Measurements from ENCODE around the gene ARHGEF37. TPM values are rescaled to one million over a fixed set of nuclear protein-coding genes. Genes with fewer than 3 reads are reported as not detected.
"Not testable (repeated sequence)": the region's sequence is repeated elsewhere in the genome, so short reads cannot be mapped to it uniquely, and the experiment has no call there.

The ARHGEF37 gene
- total RNA-seq, 1 donor from 2014 or later = 1.1 TPM

DNA sequence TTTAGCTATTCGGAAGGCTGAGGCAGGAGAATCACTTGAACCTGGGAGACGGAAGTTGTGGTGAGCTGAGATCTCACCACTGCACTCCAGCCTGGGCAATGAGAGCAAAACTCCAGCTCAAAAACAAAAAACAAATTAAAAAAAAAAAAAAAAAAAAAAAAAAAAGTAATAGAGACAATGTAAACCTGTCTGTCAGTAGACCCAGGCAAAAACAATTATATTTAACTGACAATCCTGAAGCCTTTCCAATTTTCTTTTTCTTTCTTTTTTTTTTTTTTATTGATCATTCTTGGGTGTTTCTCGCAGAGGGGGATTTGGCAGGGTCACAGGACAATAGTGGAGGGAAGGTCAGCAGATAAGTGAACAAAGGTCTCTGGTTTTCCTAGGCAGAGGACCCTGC is 88.0 kb downstream of the ARHGEF37 start:
- intact Hi-C loops (cut with micrococcal nuclease); H3K4me3 Mint-ChIP-seq (ENCODE audit: low read depth); H3K27me3 Mint-ChIP-seq (ENCODE audit: low read depth); DNase-seq (ENCODE audit: low spot score); H3K36me3 Mint-ChIP-seq (ENCODE audit: low read depth); H3K27ac Mint-ChIP-seq; H3K4me1 Mint-ChIP-seq (ENCODE audit: low read depth): not testable (repeated sequence)
- peaks cover 10% of the 10 kb centered on the region for H3K9me3 Mint-ChIP-seq

DNA sequence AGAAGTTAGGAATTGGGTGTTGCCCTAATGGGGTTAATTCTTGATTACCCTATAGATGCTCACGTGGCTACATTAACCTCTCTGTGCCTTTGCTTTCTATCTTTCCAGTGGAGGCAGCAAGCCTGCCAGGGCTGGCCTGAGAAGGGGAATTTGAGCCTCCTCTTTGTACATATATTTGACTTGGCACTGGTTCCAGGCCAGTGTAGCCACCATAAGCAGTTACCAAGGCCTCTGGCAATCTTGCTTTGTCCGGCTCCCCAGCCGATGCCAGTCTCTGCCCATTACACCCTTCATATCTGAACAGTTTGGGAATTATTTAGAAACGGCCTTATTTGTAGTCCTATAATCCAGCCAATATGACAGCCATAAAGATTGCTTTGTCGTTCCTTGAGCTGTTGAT is 90.2 kb downstream of the ARHGEF37 start:
- intact Hi-C loops (cut with micrococcal nuclease) = no loop called here
- Mint-ChIP-seq H3K27ac (no peak overlapping the region), H3K27me3 (ENCODE audit: low read depth) (no peaks in the 10 kb centered on the region), H3K36me3 (ENCODE audit: low read depth) (no peaks in the 10 kb centered on the region), H3K4me3 (ENCODE audit: low read depth) (no peak overlapping the region), H3K9me3 (peaks cover 10% of the 10 kb centered on the region), H3K4me1 (ENCODE audit: low read depth) (peaks cover 3% of the 10 kb centered on the region)
- DNase-seq (ENCODE audit: low spot score) = no peak

DNA sequence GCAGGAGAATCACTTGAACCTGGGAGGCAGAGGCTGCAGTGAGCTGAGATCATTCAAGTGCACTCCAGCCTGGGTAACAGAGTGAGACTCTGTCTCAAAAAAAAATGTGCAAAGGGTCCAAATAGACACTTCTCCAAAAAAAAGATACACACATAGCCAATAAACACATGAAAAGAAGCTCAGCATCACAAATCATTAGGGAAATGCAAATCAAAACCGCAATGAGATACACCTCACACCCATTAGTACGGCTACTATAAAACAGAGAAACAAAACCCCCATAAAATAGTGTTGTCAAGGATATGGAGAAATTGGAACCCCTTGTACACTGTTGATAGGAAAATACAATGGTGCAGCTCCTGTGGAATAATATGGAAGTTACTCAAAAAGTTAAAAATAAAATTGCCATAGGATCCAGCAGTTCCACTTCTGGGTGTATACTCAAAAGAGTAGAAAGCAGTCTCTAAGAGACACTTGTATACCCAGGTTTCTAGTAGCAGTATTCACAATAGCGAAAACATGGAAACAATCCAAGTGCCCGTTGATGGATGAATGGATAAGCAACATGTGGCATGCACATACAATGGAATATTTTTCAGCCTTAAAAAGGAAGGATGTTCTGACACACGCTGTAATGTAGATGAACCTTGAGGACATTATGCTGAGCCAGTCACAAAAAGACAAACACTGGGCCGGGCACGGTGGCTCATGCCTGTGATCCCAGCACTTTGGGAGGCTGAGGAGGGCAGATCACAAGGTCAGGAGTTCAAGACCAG is 91.6 kb downstream of the ARHGEF37 start:
- intact Hi-C loops (cut with micrococcal nuclease) = no loop called here
- H3K27ac Mint-ChIP-seq = no peak overlapping the region
- H3K4me3 Mint-ChIP-seq (ENCODE audit: low read depth) = no peak overlapping the region
- peaks cover 2% of the 10 kb centered on the region for H3K27me3 Mint-ChIP-seq (ENCODE audit: low read depth)
- peaks cover 5% of the 10 kb centered on the region for H3K9me3 Mint-ChIP-seq
- H3K4me1 Mint-ChIP-seq (ENCODE audit: low read depth) = no peaks in the 10 kb centered on the region
- H3K36me3 Mint-ChIP-seq (ENCODE audit: low read depth) = no peaks in the 10 kb centered on the region
- DNase-seq (ENCODE audit: low spot score) = no peak

DNA sequence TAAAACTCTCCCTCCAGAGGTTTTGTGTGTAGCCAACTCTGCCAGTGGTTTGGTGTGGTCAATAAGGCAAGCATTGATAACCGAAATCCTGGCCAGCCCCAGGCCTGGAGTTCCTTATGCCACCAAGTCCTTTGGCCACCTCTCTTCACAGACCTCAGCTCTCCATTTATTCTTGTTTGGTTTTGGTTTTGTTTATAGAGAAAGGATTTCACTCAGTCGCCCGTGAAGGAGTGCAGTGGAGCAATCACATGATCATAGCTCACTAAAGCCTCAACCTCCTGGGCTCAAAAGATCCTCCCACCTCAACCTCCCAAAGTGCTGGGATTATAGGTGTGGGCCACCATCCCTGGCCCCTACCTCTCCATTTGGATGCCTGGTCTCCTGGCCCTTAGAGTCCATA is 93.4 kb downstream of the ARHGEF37 start:
- Mint-ChIP-seq H3K4me3 (ENCODE audit: low read depth) (no peak overlapping the region), H3K9me3 (no peaks in the 10 kb centered on the region), H3K4me1 (ENCODE audit: low read depth) (no peaks in the 10 kb centered on the region), H3K36me3 (ENCODE audit: low read depth) (no peaks in the 10 kb centered on the region), H3K27me3 (ENCODE audit: low read depth) (peaks cover 2% of the 10 kb centered on the region), H3K27ac (no peak overlapping the region)
- no peak for DNase-seq (ENCODE audit: low spot score)
- intact Hi-C loops (cut with micrococcal nuclease) = no loop called here

DNA sequence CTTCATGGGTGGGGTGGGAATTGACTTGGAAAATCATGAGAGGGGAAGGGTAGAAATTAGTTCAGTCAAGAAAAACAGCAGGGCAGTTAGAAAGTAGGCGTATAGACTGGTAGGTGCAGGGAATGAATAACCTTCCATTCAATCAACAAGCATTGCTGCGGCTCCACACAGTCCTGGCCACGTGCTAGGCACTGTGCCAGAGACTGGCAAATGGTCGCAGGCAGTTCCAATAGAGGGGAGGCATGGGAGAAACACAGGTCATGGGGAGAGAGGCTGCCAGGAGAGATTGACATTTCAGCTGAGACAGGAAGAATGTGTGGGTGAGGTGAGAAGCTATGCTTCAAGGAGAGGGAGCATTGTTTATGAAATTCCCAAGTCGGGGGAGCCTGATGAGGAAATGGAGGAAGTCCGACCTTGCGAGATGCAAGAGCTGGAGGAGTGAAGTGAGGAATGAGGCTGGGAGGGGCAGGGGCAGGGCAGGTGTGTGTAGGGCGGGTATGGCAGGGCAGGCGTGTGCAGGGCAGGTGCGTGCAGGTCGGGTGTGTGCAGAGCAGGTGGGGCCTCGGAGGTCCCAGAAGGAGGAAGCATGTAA is 94.4 kb downstream of the ARHGEF37 start:
- no peak overlapping the region for H3K4me3 Mint-ChIP-seq (ENCODE audit: low read depth)
- H3K27ac Mint-ChIP-seq = no peak overlapping the region
- H3K27me3 Mint-ChIP-seq (ENCODE audit: low read depth) = peaks cover 2% of the 10 kb centered on the region
- H3K4me1 Mint-ChIP-seq (ENCODE audit: low read depth) = no peaks in the 10 kb centered on the region
- DNase-seq (ENCODE audit: low spot score) = no peak
- H3K9me3 Mint-ChIP-seq = no peaks in the 10 kb centered on the region
- intact Hi-C loops (cut with micrococcal nuclease) = no loop called here
- H3K36me3 Mint-ChIP-seq (ENCODE audit: low read depth) = no peaks in the 10 kb centered on the region

DNA sequence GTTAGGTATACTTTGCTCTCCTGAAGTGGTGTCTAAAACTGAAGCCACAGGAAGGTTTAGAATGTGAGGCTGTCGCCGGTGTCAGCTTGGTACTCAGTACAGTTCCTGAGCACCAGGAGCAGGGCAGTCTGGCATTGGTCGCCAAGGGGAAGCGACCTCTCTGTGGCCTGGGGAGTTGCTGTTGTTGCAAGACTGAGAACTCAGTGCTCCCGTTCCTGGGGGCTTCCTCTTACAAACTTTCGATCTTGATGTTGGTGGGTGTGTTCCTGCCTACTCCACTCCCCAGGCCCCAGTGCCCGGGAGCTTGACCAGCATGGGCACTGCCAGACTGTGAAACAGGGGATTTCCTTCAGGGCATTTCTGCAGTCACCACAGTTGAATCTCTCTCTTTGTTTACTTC is 96.4 kb downstream of the ARHGEF37 start:
- intact Hi-C loops (cut with micrococcal nuclease) = no loop called here
- H3K27me3 Mint-ChIP-seq (ENCODE audit: low read depth) = peaks cover 5% of the 10 kb centered on the region
- H3K36me3 Mint-ChIP-seq (ENCODE audit: low read depth) = no peaks in the 10 kb centered on the region
- DNase-seq (ENCODE audit: low spot score) = no peak
- H3K4me1 Mint-ChIP-seq (ENCODE audit: low read depth) = no peaks in the 10 kb centered on the region
- H3K4me3 Mint-ChIP-seq (ENCODE audit: low read depth) = no peak overlapping the region
- no peaks in the 10 kb centered on the region for H3K9me3 Mint-ChIP-seq
- no peak overlapping the region for H3K27ac Mint-ChIP-seq

DNA sequence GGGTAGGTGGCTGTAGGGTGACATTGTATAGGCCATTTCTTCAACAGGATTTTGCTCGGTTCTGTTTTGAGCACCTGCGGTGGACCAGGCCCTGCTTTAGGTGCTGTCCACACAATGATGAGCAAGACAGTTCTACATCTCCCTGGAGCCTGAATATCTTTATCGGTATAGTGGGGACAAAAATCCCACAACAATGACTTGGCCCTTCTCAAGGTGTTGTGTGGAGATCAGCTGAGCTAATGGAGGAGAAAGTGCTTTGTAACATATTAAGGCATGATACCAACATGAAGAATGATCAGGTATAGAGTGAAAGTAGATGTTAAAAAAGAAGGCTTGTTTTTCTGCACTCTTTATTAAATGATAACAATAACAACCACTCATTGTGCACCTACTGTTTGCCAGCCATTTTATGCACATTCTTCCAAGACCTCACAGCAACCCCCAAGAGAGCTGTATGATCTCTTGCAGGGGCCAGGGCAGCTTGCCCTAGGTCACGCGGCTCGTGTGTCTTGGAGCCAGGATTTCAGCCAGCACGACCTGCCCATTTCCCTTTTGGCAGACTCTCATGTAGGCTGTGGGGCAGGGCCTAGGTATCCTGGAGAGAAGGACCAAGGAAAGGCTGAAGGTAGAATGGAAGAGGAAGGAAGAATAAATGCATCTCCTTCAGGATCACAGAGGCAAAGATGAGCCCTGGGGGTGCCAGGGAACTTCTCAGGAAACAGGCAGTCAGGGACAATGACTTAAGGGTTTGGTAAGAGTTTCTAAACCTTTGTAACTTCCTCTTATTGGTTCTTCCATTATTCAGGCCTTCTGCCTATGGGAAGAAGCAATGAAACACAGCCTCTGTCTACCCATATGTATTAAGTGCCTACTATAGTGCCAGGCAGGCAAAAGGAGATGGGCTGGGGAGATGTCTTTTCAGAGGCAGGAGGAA is 98.8 kb downstream of the ARHGEF37 start:
- intact Hi-C loops (cut with micrococcal nuclease) = no loop called here
- H3K36me3 Mint-ChIP-seq (ENCODE audit: low read depth) = no peaks in the 10 kb centered on the region
- peaks cover 11% of the 10 kb centered on the region for H3K27me3 Mint-ChIP-seq (ENCODE audit: low read depth)

DNA sequence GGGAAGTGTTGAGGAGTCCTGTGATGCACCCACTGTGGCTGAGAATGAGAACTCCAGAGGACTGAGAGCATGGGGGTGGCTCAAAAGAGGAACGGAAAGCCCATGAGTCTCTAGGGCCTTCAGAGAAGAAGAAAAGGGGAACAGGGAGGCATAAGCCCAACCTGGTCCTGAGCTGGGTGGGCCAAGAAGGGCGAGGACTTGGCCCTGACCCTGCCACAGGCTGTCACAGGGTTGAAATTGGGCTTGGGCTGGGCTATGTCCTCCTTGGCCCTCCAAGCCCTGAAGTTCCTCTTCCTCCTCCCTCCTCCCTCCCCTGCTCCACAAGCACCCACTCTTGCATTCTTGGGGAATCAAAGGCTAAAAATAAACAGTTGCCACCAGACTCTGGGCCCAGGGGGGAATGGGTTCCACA is 99.5 kb downstream of the ARHGEF37 start:
- Mint-ChIP-seq H3K27me3 (ENCODE audit: low read depth) (peaks cover 15% of the 10 kb centered on the region), H3K4me1 (ENCODE audit: low read depth) (no peaks in the 10 kb centered on the region), H3K27ac (no peak overlapping the region), H3K9me3 (no peaks in the 10 kb centered on the region), H3K36me3 (ENCODE audit: low read depth) (no peaks in the 10 kb centered on the region), H3K4me3 (ENCODE audit: low read depth) (no peak overlapping the region)
- intact Hi-C loops (cut with micrococcal nuclease) = no loop called here
- no peak for DNase-seq (ENCODE audit: low spot score)

More for the DNA sequence above, 98.8 kb downstream of the ARHGEF37 start:
- Mint-ChIP-seq H3K27ac (no peak overlapping the region), H3K9me3 (no peaks in the 10 kb centered on the region), H3K4me1 (ENCODE audit: low read depth) (no peaks in the 10 kb centered on the region), H3K4me3 (ENCODE audit: low read depth) (no peak overlapping the region)
- no peak for DNase-seq (ENCODE audit: low spot score)

DNA sequence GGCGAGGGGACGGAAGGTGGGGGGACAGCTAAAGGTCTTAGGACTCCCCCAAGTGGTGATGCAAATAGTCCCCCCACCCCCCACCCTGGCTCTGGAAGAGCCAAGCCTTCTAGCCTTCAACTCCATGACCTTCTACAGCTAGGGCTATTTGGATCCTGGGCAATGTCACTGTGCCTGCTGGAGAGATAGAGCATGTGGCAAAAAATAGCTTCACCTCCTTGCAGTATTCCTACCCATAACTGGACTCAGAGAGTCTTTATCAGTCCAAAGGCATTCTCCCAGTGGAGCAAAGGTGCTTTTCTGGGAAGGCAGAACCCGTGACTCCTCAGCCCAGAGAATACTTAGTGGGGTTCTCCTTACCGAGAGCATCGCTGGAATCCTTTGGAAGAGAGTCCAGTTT is 100.0 kb downstream of the ARHGEF37 start:
- Mint-ChIP-seq H3K27me3 (ENCODE audit: low read depth) (peaks cover 17% of the 10 kb centered on the region), H3K9me3 (no peaks in the 10 kb centered on the region), H3K36me3 (ENCODE audit: low read depth) (no peaks in the 10 kb centered on the region), H3K4me3 (ENCODE audit: low read depth) (no peak overlapping the region), H3K27ac (no peak overlapping the region), H3K4me1 (ENCODE audit: low read depth) (no peaks in the 10 kb centered on the region)
- intact Hi-C loops (cut with micrococcal nuclease) = no loop called here
- no peak for DNase-seq (ENCODE audit: low spot score)

DNA sequence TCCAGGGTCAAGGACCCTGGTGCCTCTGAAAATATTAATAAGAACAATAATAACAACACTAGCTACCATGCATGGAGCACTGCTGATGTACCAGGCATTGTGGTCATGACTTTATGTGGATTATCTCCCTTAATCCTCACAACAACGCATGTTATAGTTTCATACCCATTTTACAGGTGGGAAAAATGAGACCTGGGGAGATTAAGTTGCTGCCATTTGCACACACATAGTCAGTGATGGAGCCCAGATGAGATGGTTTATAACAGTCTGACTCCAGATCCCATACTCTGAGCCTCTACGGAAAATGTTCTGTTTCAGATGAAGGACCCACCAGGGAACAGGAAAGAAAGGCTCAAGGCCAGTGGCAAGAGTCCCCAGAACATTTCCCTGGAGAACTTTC is 100.6 kb downstream of the ARHGEF37 start:
- no peak overlapping the region for H3K27ac Mint-ChIP-seq
- intact Hi-C loops (cut with micrococcal nuclease) = no loop called here
- no peak overlapping the region for H3K4me3 Mint-ChIP-seq (ENCODE audit: low read depth)
- peaks cover 18% of the 10 kb centered on the region for H3K27me3 Mint-ChIP-seq (ENCODE audit: low read depth)
- H3K9me3 Mint-ChIP-seq = no peaks in the 10 kb centered on the region
- no peaks in the 10 kb centered on the region for H3K4me1 Mint-ChIP-seq (ENCODE audit: low read depth)
- H3K36me3 Mint-ChIP-seq (ENCODE audit: low read depth) = no peaks in the 10 kb centered on the region
- DNase-seq (ENCODE audit: low spot score) = no peak

DNA sequence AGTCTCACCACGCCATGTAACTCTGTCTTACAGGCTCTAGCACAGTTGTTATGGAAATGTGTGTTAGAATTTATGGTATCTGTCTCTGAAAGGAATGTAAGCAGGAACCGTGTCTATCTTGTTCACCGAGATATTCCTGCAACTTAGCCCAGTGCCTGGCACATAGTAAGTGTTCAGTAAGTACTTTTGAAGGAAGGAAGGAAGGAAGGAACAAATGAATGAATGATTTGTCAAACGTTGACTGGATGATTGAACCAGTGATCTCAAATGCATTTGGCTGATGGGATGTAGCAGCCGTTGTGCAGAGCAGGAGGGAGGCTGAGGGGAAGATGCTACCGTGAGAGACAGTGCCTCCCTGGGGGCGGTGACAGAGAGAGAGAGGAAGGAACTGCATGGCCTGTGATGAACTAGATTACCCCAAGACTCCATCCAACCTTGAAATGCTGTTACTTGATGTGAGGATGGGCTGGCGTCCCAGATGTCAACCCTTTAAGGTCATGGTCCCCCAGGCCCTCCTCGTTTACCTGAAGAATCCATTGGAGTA is 101.3 kb downstream of the ARHGEF37 start:
- H3K4me3 Mint-ChIP-seq (ENCODE audit: low read depth) = no peak overlapping the region
- DNase-seq (ENCODE audit: low spot score) = no peak
- H3K4me1 Mint-ChIP-seq (ENCODE audit: low read depth) = no peaks in the 10 kb centered on the region
- no peak overlapping the region for H3K27ac Mint-ChIP-seq
- H3K9me3 Mint-ChIP-seq = no peaks in the 10 kb centered on the region
- peaks cover 22% of the 10 kb centered on the region for H3K27me3 Mint-ChIP-seq (ENCODE audit: low read depth)
- H3K36me3 Mint-ChIP-seq (ENCODE audit: low read depth) = no peaks in the 10 kb centered on the region
- intact Hi-C loops (cut with micrococcal nuclease) = no loop called here

DNA sequence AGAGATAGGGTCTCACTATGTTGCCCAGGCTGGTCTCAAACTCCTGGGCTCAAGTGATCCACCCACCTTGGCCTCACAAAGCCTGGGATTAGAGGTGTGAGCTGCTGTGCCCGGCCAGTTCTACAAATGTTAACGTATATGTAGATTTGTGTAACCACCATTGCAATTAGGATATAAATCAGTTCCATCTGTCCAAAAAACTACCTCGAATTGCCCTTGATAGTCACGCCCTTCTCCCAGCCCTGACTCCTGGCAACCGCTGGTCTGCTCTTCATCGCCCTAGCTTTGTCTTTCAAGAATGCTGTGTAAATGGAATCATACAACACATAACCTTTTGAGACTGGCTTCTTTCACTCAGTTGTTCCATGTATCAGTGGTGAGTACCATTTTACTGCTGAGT is 102.7 kb downstream of the ARHGEF37 start:
- H3K36me3 Mint-ChIP-seq (ENCODE audit: low read depth) = no peaks in the 10 kb centered on the region
- H3K27me3 Mint-ChIP-seq (ENCODE audit: low read depth) = peaks cover 25% of the 10 kb centered on the region
- no peak overlapping the region for H3K27ac Mint-ChIP-seq
- intact Hi-C loops (cut with micrococcal nuclease) = no loop called here
- no peak for DNase-seq (ENCODE audit: low spot score)
- H3K4me1 Mint-ChIP-seq (ENCODE audit: low read depth) = no peaks in the 10 kb centered on the region
- H3K4me3 Mint-ChIP-seq (ENCODE audit: low read depth) = no peak overlapping the region
- H3K9me3 Mint-ChIP-seq = no peaks in the 10 kb centered on the region
